DMS153 treated with DMSO at 0.1 percent for 48 hours (cell line): ENCODE results near the gene HS3ST5.

Experiments
- DNase-seq: peaks from one replicate; lab custom pipeline; 2025; ENCODE audit not compliant: unreplicated experiment; lab: John Stamatoyannopoulos, UW

HS3ST5 gene

GRCh38 chr6:114200891-114201290 is 141.9 kb downstream of the HS3ST5 start:
- no peak for DNase-seq

- DNase-seq, result no peak
These were observed 147.0 kb downstream of the HS3ST5 start for GRCh38 chr6:114195631-114196403.

- DNase-seq, result no peak
These were observed 147.8 kb downstream of the HS3ST5 start for GRCh38 chr6:114195027-114195365.

- no peak for DNase-seq
These were observed 148.3 kb downstream of the HS3ST5 start for GRCh38 chr6:114194362-114195026.

- no peak for DNase-seq
These were observed 155.3 kb downstream of the HS3ST5 start for GRCh38 chr6:114187563-114187962.

GRCh38 chr6:114181664-114182063 is 161.2 kb downstream of the HS3ST5 start:
- DNase-seq, result no peak

- DNase-seq, result no peak
These were observed 163.4 kb downstream of the HS3ST5 start for GRCh38 chr6:114179411-114179810.

- DNase-seq, result no peak
These were observed 166.1 kb downstream of the HS3ST5 start for GRCh38 chr6:114176726-114177125.

GRCh38 chr6:114172576-114173260 is 170.1 kb downstream of the HS3ST5 start:
- no peak for DNase-seq

- DNase-seq, result no peak
These were observed 171.3 kb downstream of the HS3ST5 start for GRCh38 chr6:114171473-114171872.

GRCh38 chr6:114170958-114171387 is 171.8 kb downstream of the HS3ST5 start:
- DNase-seq, result no peak

GRCh38 chr6:114170372-114170771 is 172.5 kb downstream of the HS3ST5 start:
- DNase-seq, result no peak

- no peak for DNase-seq
These were observed 173.1 kb downstream of the HS3ST5 start for GRCh38 chr6:114169763-114170162.

- no peak for DNase-seq
These were observed 174.9 kb downstream of the HS3ST5 start for GRCh38 chr6:114167583-114168576.

- no peak for DNase-seq
These were observed 178.6 kb downstream of the HS3ST5 start for GRCh38 chr6:114164207-114164606.

- no peak for DNase-seq
These were observed 180.0 kb downstream of the HS3ST5 start for GRCh38 chr6:114162691-114163347.

- no peak for DNase-seq
These were observed 181.9 kb downstream of the HS3ST5 start for GRCh38 chr6:114160881-114161280.

GRCh38 chr6:114159727-114160126 is 183.1 kb downstream of the HS3ST5 start:
- no peak for DNase-seq

GRCh38 chr6:114158838-114159694 is 183.8 kb downstream of the HS3ST5 start:
- DNase-seq, result no peak
